ENCODE data around the gene APOF.
"Not testable (repeated sequence)": the region's sequence is repeated elsewhere in the genome, so short reads cannot be mapped to it uniquely, and the experiment has no call there.

Gene APOF

DNA sequence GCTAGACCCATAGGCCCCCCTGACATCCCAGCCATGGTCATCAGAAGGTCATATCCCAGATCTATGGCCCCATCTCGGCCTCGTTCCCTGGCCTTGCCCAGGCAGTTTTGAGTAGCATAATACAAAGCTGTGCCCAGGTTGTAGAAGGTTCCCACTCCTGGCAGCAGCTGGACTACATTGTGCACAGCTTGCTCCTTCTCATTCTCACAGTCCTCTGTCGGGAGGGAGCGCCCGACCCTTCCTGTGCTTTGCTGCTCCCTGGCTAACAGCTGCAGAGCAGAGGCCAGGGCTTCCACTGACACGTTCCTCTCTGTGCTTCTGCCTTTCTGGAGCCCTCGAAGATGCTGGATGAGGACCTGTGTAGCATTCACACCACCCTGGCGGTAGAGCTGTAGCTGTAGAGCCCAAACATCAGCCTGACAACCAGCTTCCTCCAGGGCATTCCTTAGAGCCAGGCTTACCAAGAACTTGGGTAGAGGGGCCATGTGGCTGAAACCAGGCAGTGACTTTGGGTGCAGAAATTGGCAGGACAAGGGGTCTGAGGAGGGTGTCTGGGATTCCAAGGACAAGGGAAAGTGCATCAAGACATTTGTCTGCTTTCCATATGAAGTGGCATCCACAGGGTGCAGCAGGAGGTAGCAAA, 1.0 kb downstream of the APOF start:
- no peak for DNase-seq

- DNase-seq, result peak; percentile 98
Observed at GRCh38 chr12:56359851-56360767, 2.5 kb downstream of the APOF start, which contains the start of gene STAT2. Gene STAT2 (minus strand): TSS chr12:56360107. CDS start chr12:56356571, 3,536 bp downstream.

GRCh38 chr12:56358836-56359532, 3.7 kb downstream of the APOF start:
- DNase-seq, result no peak

DNA sequence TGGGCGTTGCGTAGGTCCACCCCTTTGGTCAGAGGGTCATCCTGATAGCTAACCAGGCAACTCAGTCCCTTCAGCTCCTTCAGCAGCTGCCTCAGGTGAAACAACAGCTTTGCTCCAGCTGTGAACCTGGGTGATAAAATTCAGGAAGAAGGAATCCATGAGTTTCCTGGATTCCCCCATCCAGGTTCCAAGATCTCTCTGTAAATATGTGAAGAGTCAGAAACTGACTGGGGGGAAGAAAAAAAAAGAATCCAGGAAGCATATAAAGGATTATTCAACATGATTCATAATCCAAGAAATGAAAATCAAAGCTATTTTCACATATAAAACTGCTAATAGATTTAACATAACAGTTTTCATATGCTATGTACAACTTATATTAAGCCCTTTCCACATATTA, 11.3 kb downstream of the APOF start:
- no peak for DNase-seq

DNA sequence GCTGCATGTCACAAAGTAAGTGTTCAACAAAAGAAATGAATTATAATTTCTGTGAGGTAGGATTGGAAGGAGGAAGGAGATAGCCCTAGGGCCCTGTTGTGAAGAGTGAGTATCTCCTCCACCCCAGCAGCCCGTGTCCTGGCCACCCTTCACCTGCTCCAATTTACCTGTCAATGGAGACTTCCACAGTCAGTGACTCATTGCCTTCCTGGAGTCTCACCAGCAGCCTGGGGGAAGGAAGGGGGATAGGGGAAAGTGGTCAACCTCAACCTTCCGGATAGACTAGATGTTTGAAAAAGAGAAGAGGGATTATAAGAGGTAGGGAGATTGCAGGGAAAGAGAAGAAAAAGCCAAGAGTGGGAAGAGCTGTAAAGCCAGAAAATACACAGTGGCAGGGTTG, 12.0 kb downstream of the APOF start:
- no peak for DNase-seq

DNA sequence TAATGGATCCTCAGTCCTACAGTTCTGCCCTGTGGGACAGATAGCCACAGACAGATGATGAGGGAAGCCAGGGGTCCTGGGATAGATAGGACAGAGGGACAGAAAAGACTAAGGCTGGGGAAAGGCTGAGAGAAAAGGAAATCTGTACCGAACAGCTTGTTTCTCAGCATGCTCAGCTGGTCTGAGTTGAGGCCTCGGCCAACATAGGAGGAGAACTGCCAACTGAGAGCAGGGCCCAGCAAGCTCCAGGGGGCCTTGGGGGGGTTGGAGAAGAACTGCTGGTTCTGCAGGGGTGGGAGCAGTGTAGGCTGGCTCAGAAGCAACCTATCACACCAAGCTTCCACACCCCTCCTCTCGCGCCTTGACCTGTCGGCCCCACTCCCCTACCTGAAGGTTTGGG, 13.9 kb downstream of the APOF start:
- no peak for DNase-seq

DNA sequence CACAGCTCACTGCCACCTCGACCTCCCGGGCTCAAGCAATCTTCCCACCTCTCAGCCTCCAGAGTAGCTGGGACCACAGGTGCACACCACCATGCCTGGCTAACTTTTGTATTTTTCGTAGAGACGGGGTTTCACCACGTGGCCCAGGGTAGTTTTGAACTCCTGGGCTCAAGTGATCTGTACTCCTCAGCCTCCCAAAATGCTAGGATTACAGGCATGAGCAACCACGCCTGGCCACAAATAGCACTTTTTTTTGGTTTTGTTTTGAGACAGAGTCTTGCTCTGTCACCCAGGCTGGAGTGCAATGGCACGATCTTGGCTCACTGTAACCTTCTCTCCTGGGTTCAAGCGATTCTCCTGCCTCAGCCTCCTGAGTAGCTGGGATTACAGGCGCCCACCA, 15.4 kb downstream of the APOF start:
- not testable (repeated sequence) for DNase-seq

- DNase-seq, result no peak
Observed at GRCh38 chr12:56346675-56347074, 16.0 kb downstream of the APOF start.

GRCh38 chr12:56342290-56342689, 20.4 kb downstream of the APOF start:
- not testable (repeated sequence) for DNase-seq

DNA sequence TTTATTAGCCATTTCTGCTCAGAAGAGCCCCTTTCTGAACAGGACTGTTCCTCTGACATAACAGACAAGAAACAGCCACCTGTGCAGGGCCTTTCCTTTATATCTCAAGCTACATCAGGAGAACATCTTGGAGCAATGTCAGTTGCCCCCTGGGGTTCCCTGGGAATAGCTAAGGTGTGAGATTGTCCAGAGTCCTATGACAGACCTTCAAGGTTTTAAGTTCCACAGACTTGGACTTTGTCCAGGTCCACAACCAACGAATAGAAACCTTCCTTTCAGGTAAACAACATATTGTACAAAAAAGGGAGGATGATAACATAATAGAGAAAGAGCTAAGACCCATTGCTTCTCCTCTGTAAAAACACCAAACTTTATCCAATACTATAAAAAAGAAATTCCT, 21.0 kb downstream of the APOF start:
- DNase-seq, result no peak

DNA sequence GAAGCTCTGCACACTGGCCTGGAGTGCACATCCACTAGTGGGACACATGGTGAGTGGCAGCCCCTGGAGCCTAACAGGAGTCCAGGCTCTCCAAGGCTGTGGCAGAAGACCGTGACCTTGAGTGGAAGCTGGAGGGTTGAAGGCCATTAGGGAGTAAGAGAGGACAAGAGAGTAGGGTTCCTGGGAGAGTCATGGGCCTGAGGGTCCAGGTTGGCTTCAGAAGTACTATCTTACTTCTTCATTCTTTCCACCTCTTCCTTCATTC, 23.6 kb downstream of the APOF start:
- DNase-seq, result no peak

DNA sequence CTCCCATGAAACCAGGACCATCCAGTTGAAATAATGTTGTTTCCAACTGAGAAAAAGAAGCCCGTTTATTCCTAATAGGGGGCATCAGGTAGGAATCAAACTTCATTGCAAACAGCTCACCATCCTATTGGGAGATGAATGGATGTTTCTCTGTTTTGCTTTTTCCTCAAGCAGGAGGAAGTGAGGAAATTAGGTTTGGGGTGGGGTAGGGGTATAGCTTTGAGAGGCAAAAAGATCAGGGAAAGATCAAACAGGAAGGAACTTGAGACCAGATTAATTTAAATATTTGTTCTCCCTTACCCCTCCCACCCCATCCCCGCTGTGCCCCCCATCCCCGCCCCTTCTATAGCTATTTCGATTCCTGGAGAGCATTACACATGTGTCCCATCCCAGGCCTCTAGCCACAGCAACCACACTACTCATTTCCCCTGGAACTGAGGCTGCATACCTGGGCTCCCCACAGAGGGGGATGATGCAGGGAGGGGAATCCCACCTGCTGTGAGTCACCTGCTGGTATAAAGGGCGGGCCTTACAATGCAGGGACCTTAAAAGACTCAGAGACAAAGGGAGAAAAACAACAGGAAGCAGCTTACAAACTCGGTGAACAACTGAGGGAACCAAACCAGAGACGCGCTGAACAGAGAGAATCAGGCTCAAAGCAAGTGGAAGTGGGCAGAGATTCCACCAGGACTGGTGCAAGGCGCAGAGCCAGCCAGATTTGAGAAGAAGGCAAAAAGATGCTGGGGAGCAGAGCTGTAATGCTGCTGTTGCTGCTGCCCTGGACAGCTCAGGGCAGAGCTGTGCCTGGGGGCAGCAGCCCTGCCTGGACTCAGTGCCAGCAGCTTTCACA, 24.1 kb downstream of the APOF start, which contains the start of gene IL23A:
IL23A (plus strand) TSS at position 577 of the 850 bp plus-strand sequence; CDS start at position 738, 161 bp downstream.
- peak; percentile 82 for DNase-seq

GRCh38 chr12:56337753-56338251, 24.9 kb downstream of the APOF start:
- DNase-seq, result no peak

- no peak for DNase-seq
Observed at GRCh38 chr12:56336361-56337167, 26.1 kb downstream of the APOF start.

DNA sequence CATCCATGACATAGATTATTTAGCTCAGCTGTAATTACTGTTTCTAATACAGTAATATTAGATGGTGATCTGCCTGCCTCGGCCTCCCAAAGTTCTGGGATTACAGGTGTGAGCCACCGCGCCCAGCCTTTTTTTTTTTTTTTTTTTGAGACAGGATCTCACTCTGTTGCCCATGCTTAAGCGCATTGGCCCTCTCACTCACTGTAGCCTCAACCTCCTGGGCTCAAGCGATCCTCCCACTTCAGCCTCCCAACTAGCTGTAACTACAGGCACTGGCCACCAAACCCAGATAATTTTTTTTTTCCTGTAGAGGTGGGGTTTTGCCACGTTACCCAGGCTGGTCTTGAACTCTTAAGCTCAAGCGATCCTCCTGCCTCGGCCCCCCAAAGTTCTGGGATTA, 27.1 kb downstream of the APOF start:
- DNase-seq, result not testable (repeated sequence)

DNA sequence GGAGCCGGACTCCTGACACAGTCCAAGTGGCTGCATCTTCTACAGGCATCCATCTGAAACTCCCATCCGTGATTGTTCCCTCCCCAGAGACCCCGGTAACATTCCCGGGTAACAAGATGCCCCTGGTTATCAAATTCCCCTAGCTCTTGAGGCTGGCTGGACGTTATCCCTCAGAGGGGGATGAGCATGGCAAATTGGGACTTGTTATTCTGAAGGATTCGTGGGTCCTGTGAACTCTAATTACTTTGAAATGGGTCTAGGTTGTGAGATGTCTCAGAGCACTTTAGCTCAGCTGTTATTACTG, 28.2 kb downstream of the APOF start:
- no peak for DNase-seq

GRCh38 chr12:56333679-56334489, 28.8 kb downstream of the APOF start, which contains the start of gene PAN2:
Gene PAN2 (minus strand): TSS chr12:56334000. CDS start chr12:56333094, 906 bp downstream.
- peak; percentile 90 for DNase-seq

DNA sequence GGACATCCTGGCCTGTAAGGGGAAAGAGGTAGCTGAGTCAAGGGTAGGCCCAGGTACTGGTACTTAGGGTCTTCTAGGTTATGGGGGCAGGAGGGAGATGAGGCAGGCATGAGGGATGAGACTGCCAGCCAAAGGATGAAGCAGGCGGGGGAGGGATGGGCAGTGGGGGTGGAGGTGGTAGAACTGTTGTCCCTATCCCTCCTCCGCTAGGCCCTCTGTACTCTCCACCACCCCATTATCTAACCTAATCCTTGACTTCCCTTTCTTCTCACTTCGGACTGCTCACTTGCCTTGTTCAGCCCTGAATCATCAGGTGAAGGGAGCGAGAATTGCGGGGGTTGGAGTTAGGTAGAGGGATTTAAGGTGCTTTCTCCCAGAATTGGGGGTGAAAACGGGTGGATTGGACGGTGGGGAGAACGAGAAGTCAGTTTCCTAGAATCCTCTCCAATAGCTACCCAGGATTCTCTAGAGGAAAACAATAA, 29.4 kb downstream of the APOF start:
- DNase-seq, result no peak

GRCh38 chr12:56332512-56333196, 30.0 kb downstream of the APOF start:
- DNase-seq, result no peak

DNA sequence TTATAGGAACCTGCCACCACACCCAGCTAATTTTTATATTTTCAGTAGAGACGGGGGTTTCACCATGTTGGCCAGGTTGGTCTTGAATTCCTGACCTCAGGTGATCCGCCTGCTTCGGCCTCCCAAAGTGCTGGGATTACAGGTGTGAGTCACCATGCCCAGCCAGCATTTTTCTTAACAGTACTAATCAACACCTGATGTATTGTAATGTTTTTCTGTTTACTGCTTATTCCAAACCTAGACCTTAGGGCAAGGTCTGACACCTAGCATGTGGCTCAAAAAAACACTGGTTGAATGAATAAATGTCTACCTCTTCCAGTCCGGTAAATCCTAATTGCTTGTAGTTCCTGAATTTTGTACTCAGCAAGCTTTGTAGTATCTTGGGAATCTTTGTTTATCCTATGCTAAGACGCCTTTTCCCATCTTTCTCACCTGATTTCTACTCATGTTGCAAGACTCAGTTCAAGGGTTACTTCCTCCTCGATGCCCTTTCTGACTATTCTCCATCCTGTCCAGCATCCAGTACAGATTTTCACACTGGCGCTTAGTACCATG, 31.6 kb downstream of the APOF start:
- no peak for DNase-seq
